H1 (cell line): ENCODE measurements around the gene PDE1A. TPM values are rescaled to one million over a fixed set of nuclear protein-coding genes. Genes with fewer than 3 reads are reported as not detected.

Experiments used
- CTCF ChIA-PET: fragments of 300-600 bp; sonication (Branson Sonifier 250); formaldehyde crosslinking; loops from one replicate; lab custom pipeline; 2021; ENCODE audit not compliant: partially characterized antibody; lab: Charles Lee
- POLR2A ChIA-PET: fragments of 300-600 bp; sonication (Branson Sonifier 250); formaldehyde crosslinking; loops from one replicate; lab custom pipeline; 2021; ENCODE audit warnings: inconsistent platforms; ENCODE audit not compliant: partially characterized antibody; lab: Charles Lee
- DNase-seq, 2 experiments: peaks; one replicate each; pipeline versions ENCODE4 v3.0.0 to v3.0.0-alpha.2; 2010 to 2022; ENCODE audit warnings: low spot score in 2 of 2, low read depth in 1 of 2, mixed read lengths in 1 of 2
- FAIRE-seq: peaks from 2 replicates; lab custom pipeline; 2011; peaks lifted over from hg19 to GRCh38; lab: Jason Lieb, UNC
- H2AFZ ChIP-seq: 2 replicates; pipeline ENCODE4 v1.8.1; 2012; ENCODE audit warnings: low read length, inconsistent platforms
- H2AK5ac ChIP-seq: 2 replicates; pipeline ENCODE4 v1.6.1; 2013; ENCODE audit warnings: low read depth, low read length
- H2BK120ac ChIP-seq: replicated peaks from 2 replicates; pipeline ENCODE3; 2013; ENCODE audit warnings: low read depth, low read length, inconsistent platforms
- H2BK12ac ChIP-seq: 2 replicates; pipeline ENCODE4 v1.6.1; 2013; ENCODE audit warnings: low read depth, low read length
- H2BK15ac ChIP-seq: 2 replicates; pipeline ENCODE4 v1.6.1; 2013; ENCODE audit warnings: low read length
- H2BK20ac ChIP-seq: 2 replicates; pipeline ENCODE4 v1.6.1; 2013; ENCODE audit warnings: low read length
- H2BK5ac ChIP-seq: 2 replicates; pipeline ENCODE4 v1.6.1; 2013; ENCODE audit warnings: low read depth, low read length
- H3K14ac ChIP-seq: 2 replicates; pipeline ENCODE4 v1.6.1; 2013; ENCODE audit warnings: inconsistent platforms; ENCODE audit not compliant: insufficient read length
- H3K18ac ChIP-seq: 2 replicates; pipeline ENCODE4 v1.6.1; 2013; ENCODE audit warnings: low read length; ENCODE audit errors: extremely low read depth
- H3K23ac ChIP-seq: 2 replicates; pipeline ENCODE4 v1.6.1; 2013; ENCODE audit warnings: inconsistent platforms; ENCODE audit not compliant: insufficient read length
- H3K23me2 ChIP-seq: 2 replicates; pipeline ENCODE4 v1.6.1; 2013; ENCODE audit warnings: low read depth, low read length
- H3K27ac ChIP-seq: 2 replicates; pipeline ENCODE4 v1.6.1; 2011; ENCODE audit warnings: low read depth, low read length, inconsistent platforms
- H3K27me3 ChIP-seq, 4 experiments: replicated peaks in 1 of 4; 1 replicate in 1 of 4; 2 replicates in 3 of 4; pipeline versions ENCODE4 v1.6.1 to v1.8.1; 2011 to 2013; ENCODE audit warnings: low read length in 3 of 4, mild to moderate bottlenecking in 3 of 4, inconsistent platforms in 2 of 4, mixed read lengths in 2 of 4, moderate library complexity in 1 of 4; ENCODE audit not compliant: control insufficient read depth in 3 of 4, insufficient read depth in 3 of 4; ENCODE audit errors: extremely low read depth in 1 of 4
- H3K36me3 ChIP-seq, 4 experiments: 2 replicates each; pipeline versions ENCODE4 v1.6.1 to v1.8.1; 2011 to 2013; ENCODE audit warnings: mild to moderate bottlenecking in 4 of 4, low read length in 3 of 4, moderate library complexity in 2 of 4, control low read depth in 1 of 4, inconsistent platforms in 1 of 4; ENCODE audit not compliant: insufficient read depth in 4 of 4, control insufficient read depth in 2 of 4
- H3K4ac ChIP-seq: replicated peaks from 2 replicates; pipeline ENCODE3; 2013; ENCODE audit warnings: low read length, low read depth, mixed read lengths, inconsistent platforms; ENCODE audit not compliant: insufficient read length
- H3K4me1 ChIP-seq, 4 experiments: replicated peaks in 1 of 4; 1 replicate in 1 of 4; 2 replicates in 3 of 4; pipeline versions ENCODE4 v1.6.1 to v1.8.1; 2011 to 2013; ENCODE audit warnings: low read length in 3 of 4, inconsistent platforms in 2 of 4, mixed read lengths in 1 of 4; ENCODE audit not compliant: insufficient read depth in 4 of 4, control insufficient read depth in 3 of 4
- H3K4me2 ChIP-seq, 2 experiments: 2 replicates each; pipeline versions ENCODE4 v1.6.1 to v1.8.1; 2011 to 2013; ENCODE audit warnings: low read depth in 2 of 2, low read length in 2 of 2, control low read depth in 1 of 2, inconsistent platforms in 1 of 2, mild to moderate bottlenecking in 1 of 2; ENCODE audit not compliant: insufficient read depth in 1 of 2
- H3K4me3 ChIP-seq, 4 experiments: fragments of 200-600, 300-600 bp in 1 of 4; sonication (generic), shearing (Covaris generic), sonication (Bioruptor Twin) in 1 of 4; 2 replicates each; pipeline versions ENCODE4 v1.5.1 to v1.8.1; 2011 to 2016; ENCODE audit warnings: low read length in 4 of 4, low read depth in 3 of 4, control low read depth in 2 of 4, inconsistent platforms in 2 of 4, mild to moderate bottlenecking in 2 of 4, mixed read lengths in 1 of 4, moderate library complexity in 1 of 4; ENCODE audit not compliant: insufficient read depth in 2 of 4; ENCODE audit errors: extremely low read depth in 1 of 4
- H3K56ac ChIP-seq: replicated peaks from 2 replicates; pipeline ENCODE3; 2013; ENCODE audit warnings: low read depth, mild to moderate bottlenecking, mixed read lengths, low read length, inconsistent platforms; ENCODE audit not compliant: insufficient read length
- H3K79me1 ChIP-seq: 2 replicates; pipeline ENCODE4 v1.6.1; 2013; ENCODE audit warnings: low read depth, low read length, control low read depth
- H3K79me2 ChIP-seq, 2 experiments: 2 replicates each; pipeline versions ENCODE4 v1.6.1 to v1.8.1; 2012 to 2013; ENCODE audit warnings: low read length in 2 of 2, mild to moderate bottlenecking in 2 of 2, inconsistent platforms in 1 of 2; ENCODE audit not compliant: insufficient read depth in 2 of 2, control insufficient read depth in 1 of 2
- H3K9ac ChIP-seq, 4 experiments: replicated peaks in 1 of 4; 1 replicate in 1 of 4; 2 replicates in 3 of 4; pipeline versions ENCODE4 v1.6.1 to v1.8.1; 2011 to 2013; ENCODE audit warnings: low read depth in 3 of 4, low read length in 3 of 4, control low read depth in 2 of 4, mild to moderate bottlenecking in 2 of 4, moderate library complexity in 2 of 4, inconsistent platforms in 1 of 4; ENCODE audit errors: extremely low read depth in 1 of 4
- H3K9me3 ChIP-seq, 2 experiments: 2 replicates each; pipeline versions ENCODE4 v1.6.1 to v1.8.1; 2012 to 2013; ENCODE audit warnings: mild to moderate bottlenecking in 2 of 2, moderate library complexity in 2 of 2, control low read depth in 1 of 2, inconsistent platforms in 1 of 2, low read depth in 1 of 2, low read length in 1 of 2, mixed read lengths in 1 of 2; ENCODE audit not compliant: insufficient read depth in 2 of 2
- H4K20me1 ChIP-seq, 2 experiments: replicated peaks in 1 of 2; 2 replicates each; pipeline versions ENCODE3 to v1.8.1; 2011 to 2013; ENCODE audit warnings: inconsistent platforms in 2 of 2, low read length in 2 of 2, mild to moderate bottlenecking in 1 of 2; ENCODE audit not compliant: insufficient read depth in 2 of 2, control insufficient read depth in 1 of 2
- H4K5ac ChIP-seq: 2 replicates; pipeline ENCODE4 v1.6.1; 2013; ENCODE audit warnings: low read length, low read depth, mixed read lengths, inconsistent platforms; ENCODE audit not compliant: insufficient read length
- H4K8ac ChIP-seq: 2 replicates; pipeline ENCODE4 v1.8.0; 2013; ENCODE audit warnings: mild to moderate bottlenecking, moderate library complexity, low read length, inconsistent platforms; ENCODE audit not compliant: insufficient read depth; ENCODE audit errors: extremely low read depth
- H4K91ac ChIP-seq: replicated peaks from 2 replicates; pipeline ENCODE3; 2013; ENCODE audit warnings: low read length, mixed read lengths, inconsistent platforms; ENCODE audit not compliant: insufficient read length
- BCL11A ChIP-seq, 2 experiments: IDR thresholded peaks; one replicate each; pipeline ENCODE4 v1.6.1; 2011; ENCODE audit warnings: low read depth in 2 of 2, low read length in 2 of 2, mild to moderate bottlenecking in 2 of 2
- EZH2 ChIP-seq: fragments of 200-600 bp; sonication (generic); IDR thresholded peaks from 2 replicates; pipeline ENCODE4 v1.7.1; 2012; ENCODE audit warnings: low read depth, mild to moderate bottlenecking, moderate library complexity, low read length, inconsistent platforms; ENCODE audit not compliant: severe bottlenecking
- NANOG ChIP-seq: IDR thresholded peaks from 2 replicates; pipeline ENCODE4 v1.6.1; 2011; ENCODE audit warnings: low read length, low read depth, mild to moderate bottlenecking, inconsistent platforms; ENCODE audit not compliant: insufficient read depth, poor library complexity, severe bottlenecking
- WGBS, 2 experiments: shearing (Covaris generic) in 1 of 2; methylation state at CpG; one replicate each; pipeline versions ENCODE4 v1.1.6 to v1.1.7; 2013 to 2015; ENCODE audit warnings: low lambda C conversion rate in 2 of 2, mixed read lengths in 2 of 2, inconsistent platforms in 1 of 2, low coverage in 1 of 2, missing lambda C conversion rate in 1 of 2; ENCODE audit not compliant: insufficient replicate concordance in 2 of 2, insufficient coverage in 1 of 2, insufficient read length in 1 of 2; ENCODE audit errors: extremely low coverage in 1 of 2, missing lambda C conversion rate in 1 of 2; 5-methylcytosine and 5-hydroxymethylcytosine counted together
- polyA plus RNA-seq, 7 experiments: library from polyadenylated mRNA; depleted of rRNA in 3 of 7; stranded (reverse) in 5 of 7; unstranded in 2 of 7; fragments of >200 nt in 5 of 7; fragments of 200-250 nt in 2 of 7; gene quantifications; 1 replicate in 5 of 7; 2 replicates in 1 of 7; 4 replicates in 1 of 7; pipeline versions ENCODE4 v1.2.1 to v1.2.3, GENCODE V29; 2011 to 2013; ENCODE audit warnings: missing spikeins in 2 of 7, mixed read lengths in 2 of 7
- total RNA-seq: library from RNA; stranded (reverse); fragmentation: NEBNext Ultra II Directional; extraction: Animal tissue kit (Norgen Biotek cat#: 25700); gene quantifications from 2 replicates; pipeline ENCODE4 v1.2.1, GENCODE V29; 2021

PDE1A gene
- total and polyA plus RNA-seq, 2 of the 8 experiments (the other 6 are each of a cell fraction or from before 2014, with no cell fraction given): 0.34 TPM; not detected in 1

GRCh38 chr2:182375862-182376261 lies 51.0 kb downstream of the PDE1A start:
- CTCF ChIA-PET: interaction anchor here (0.7 kb wide), 1 partner anchor 273 kb away, joined by 3 read pairs; no protein-coding TSS in a partner anchor
- 81% methylated on average over 1 of the region's 1 CpG; no CpG with 5 or more reads in 1 of the 2 experiments for WGBS, 2 experiments
- Histone ChIP-seq H2BK5ac (no peak overlapping the region), H3K27ac (no peak overlapping the region), H2AK5ac (no peak overlapping the region), H3K4ac (no peak overlapping the region), H3K18ac (no peak overlapping the region), H3K4me3 (no peak overlapping the region), H3K79me1 (no peaks in the 10 kb centered on the region), H3K14ac (no peak overlapping the region), H3K36me3 (no peaks in the 10 kb centered on the region), H2BK12ac (no peak overlapping the region), H3K27me3 (no peaks in the 10 kb centered on the region), H3K23me2 (no peaks in the 10 kb centered on the region), H2BK20ac (no peak overlapping the region), H2BK120ac (no peak overlapping the region), H4K20me1 (no peaks in the 10 kb centered on the region), H3K4me1 (no peaks in the 10 kb centered on the region), H3K23ac (no peak overlapping the region), H2AFZ (no peak overlapping the region), H3K9me3 (peaks cover 5 to 8% of the 10 kb centered on the region in 2 experiments; a peak in 3 of 4 replicates), H3K9ac (no peak overlapping the region), H4K91ac (no peak overlapping the region), H4K8ac (no peak overlapping the region), H2BK15ac (no peak overlapping the region), H4K5ac (no peak overlapping the region), H3K56ac (no peak overlapping the region), H3K4me2 (no peak overlapping the region), H3K79me2 (no peaks in the 10 kb centered on the region)
- FAIRE-seq (no peak), DNase-seq (no peak)
- POLR2A ChIA-PET: no interaction called here
- no peak for TF ChIP-seq NANOG
- no peak for TF ChIP-seq BCL11A (IDR thresholded peaks at IDR 0.05; ENCODE audit: low read depth in 2 of 2, low read length in 2 of 2)
- no peak for TF ChIP-seq EZH2
